Lower leg skin (tissue), 4 donors: ENCODE data around the gene RAD1. TPM values are rescaled to one million over a fixed set of nuclear protein-coding genes. Genes with fewer than 3 reads are reported as not detected.

ENCODE experiments used
- DNase-seq, 2 donors: peaks; one replicate each; pipeline ENCODE4 v3.0.0-alpha.2; 2019; ENCODE audit warnings: low spot score in 2 of 2
- H3K4me3 ChIP-seq: fragments of 200-600 bp; sonication (generic); 2 replicates; pipeline ENCODE4 v1.5.1; 2017; ENCODE audit warnings: mild to moderate bottlenecking, low read depth; ENCODE audit not compliant: poor library complexity, severe bottlenecking
- POLR2A ChIP-seq, 2 donors: fragments of 450-650 bp; IDR thresholded peaks; one replicate each; pipeline ENCODE4 v1.6.1; 2016 to 2017; ENCODE audit warnings: antibody characterized with exemption in 2 of 2, mild to moderate bottlenecking in 1 of 2, moderate library complexity in 1 of 2
- WGBS, 2 donors: methylation state at CpG; one replicate each; pipeline ENCODE4 v1.1.5; 2018; 5-methylcytosine and 5-hydroxymethylcytosine counted together
- intact Hi-C: fragments of 100-400 bp; cut with DNase I; formaldehyde crosslinking; loops from one replicate; pipeline ENCODE4 v1.15.0; 2023; ENCODE audit warnings: low total_unique reads
- total RNA-seq, 4 donors: library from RNA; depleted of rRNA; stranded (reverse); fragments of >200 nt; gene quantifications; one replicate each; pipeline ENCODE4 v1.1.0, GENCODE V29; 2016
- TF ChIP-seq, protein P1 (sequence below), 3 donors: fragments of 450-650 bp; IDR thresholded peaks; one replicate each; pipeline ENCODE4 v1.5.1; 2016; ENCODE audit warnings: antibody characterized with exemption in 3 of 3, mild to moderate bottlenecking in 3 of 3, moderate library complexity in 2 of 3

The RAD1 gene
- total RNA-seq, 4 donors from 2014 or later, result 10.6 to 27.0 (median 14.6) TPM

DNA sequence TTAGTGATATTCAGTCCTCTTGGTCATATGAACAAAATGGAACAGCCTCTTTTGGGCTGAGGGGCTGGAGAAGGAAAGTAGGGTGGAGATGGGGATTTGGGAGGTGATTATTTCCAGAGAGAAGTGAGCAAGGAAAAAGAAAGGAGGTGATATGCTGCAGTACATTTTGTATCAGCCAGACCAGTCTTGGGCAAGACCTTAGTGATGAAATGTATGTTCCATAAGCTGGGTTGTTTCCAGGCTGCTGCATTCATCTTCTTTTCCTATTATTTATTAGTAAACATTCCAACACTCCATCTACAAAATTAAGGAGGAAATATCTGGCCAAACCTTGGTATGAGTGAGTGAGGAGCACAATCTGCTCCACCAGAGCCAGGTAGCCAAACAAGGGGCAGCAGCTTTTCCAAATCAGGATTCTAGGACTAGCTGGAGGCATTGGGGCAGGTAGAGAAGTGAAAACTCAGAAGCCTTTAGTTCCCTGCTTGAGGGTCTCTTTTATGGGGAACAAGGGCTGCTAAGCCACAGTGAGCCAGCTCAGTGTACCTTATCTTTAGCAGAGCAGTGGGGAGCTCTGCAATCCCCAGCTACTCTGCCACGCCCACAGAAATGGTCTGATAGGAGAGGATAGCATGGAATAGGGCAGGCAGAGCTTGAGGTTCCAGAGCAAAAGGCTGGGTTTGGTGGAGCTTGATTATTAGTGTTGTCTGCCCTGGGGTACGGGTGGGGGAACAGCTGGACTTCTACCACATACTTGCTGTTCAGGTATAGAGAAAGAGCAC lies 19.5 kb downstream of the RAD1 start:
- TF ChIP-seq, protein P1, sequence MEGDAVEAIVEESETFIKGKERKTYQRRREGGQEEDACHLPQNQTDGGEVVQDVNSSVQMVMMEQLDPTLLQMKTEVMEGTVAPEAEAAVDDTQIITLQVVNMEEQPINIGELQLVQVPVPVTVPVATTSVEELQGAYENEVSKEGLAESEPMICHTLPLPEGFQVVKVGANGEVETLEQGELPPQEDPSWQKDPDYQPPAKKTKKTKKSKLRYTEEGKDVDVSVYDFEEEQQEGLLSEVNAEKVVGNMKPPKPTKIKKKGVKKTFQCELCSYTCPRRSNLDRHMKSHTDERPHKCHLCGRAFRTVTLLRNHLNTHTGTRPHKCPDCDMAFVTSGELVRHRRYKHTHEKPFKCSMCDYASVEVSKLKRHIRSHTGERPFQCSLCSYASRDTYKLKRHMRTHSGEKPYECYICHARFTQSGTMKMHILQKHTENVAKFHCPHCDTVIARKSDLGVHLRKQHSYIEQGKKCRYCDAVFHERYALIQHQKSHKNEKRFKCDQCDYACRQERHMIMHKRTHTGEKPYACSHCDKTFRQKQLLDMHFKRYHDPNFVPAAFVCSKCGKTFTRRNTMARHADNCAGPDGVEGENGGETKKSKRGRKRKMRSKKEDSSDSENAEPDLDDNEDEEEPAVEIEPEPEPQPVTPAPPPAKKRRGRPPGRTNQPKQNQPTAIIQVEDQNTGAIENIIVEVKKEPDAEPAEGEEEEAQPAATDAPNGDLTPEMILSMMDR (IDR thresholded peaks at IDR 0.05), result no peak
- TF ChIP-seq POLR2A (IDR thresholded peaks at IDR 0.05), result no peak
- H3K4me3 ChIP-seq, result no peak overlapping the region
- intact Hi-C loops, result loop anchor here (5.0 kb wide), 2 partner anchors 379 to 409 kb away; no protein-coding TSS in a partner anchor
- 75 to 86% methylated on average over 2 of the region's 2 CpGs for WGBS, 2 donors
- no peak for DNase-seq

DNA sequence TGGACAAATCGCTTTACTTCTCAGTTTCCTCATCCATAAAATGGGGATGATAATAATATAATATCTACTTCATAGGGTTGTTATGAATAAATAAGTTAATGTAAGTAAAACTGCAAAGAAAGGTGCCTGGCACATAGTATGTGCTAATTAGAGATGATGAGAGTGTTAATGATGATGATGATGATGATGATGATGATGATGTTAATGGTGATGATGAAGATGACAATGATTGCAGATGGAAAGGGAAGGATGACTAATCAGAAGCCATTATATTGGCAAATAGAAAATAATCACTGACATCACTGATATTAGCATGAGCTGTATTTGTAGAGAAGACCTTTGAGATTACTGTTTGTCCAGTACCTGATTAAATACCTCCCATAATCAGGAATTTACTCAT lies 20.6 kb downstream of the RAD1 start:
- H3K4me3 ChIP-seq, result no peak overlapping the region
- no peak for TF ChIP-seq POLR2A (IDR thresholded peaks at IDR 0.05)
- TF ChIP-seq, protein P1 (IDR thresholded peaks at IDR 0.05), result no peak
- DNase-seq, result no peak
- WGBS, 2 donors, result 86 to 95% methylated on average over 1 of the region's 1 CpG
- intact Hi-C loops, result loop anchor here (5.0 kb wide), 2 partner anchors 377 to 407 kb away; no protein-coding TSS in a partner anchor

DNA sequence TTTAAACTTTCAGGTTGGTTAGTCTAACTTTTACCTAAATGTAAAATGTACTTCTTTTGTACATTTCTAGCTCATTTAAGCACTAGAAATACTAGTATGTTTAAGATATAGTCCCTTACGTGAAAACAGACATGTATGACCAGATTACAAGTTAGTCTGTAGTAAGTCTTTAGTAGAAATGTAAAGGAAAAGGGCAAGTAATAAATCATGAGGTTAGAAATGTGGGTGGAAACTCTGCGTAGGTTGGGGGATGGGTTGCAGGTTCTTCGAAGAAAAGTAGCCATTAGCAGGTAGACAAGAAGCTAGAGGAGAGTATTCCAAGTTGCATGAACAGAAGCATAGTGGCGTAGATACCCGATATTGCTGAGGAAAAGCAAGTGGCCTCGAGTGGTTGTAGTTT lies 22.9 kb downstream of the RAD1 start:
- intact Hi-C loops, result no loop called here
- TF ChIP-seq, protein P1 (IDR thresholded peaks at IDR 0.05), result no peak
- no peak for TF ChIP-seq POLR2A (IDR thresholded peaks at IDR 0.05)
- no peak for DNase-seq
- 83 to 88% methylated on average over 6 of the region's 6 CpGs for WGBS, 2 donors
- H3K4me3 ChIP-seq, result no peak overlapping the region

DNA sequence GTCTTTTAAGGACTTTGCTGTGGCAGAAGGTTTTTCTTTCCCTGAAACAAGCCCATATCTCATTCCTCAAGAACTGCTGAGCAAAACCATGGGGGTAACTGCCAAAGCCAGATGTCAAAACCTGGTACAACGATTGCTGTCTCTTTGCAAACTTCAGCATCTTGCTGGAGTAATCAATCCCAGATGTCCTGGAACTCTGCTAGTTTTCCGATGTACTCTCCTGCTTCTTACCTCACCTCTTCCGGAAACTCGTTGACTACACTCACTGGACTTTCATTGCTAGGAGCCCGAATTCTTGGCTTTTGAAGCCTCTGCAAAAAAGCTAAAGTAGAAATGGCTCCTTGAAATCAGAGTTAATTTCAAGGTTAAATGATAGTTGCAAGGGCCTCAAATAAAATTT lies 23.3 kb downstream of the RAD1 start:
- DNase-seq, result peak in 1 of 2 donors; percentile 60
- WGBS, 2 donors, result 56 to 58% methylated on average over 5 of the region's 5 CpGs
- intact Hi-C loops, result no loop called here
- TF ChIP-seq POLR2A (IDR thresholded peaks at IDR 0.05), result no peak
- TF ChIP-seq, protein P1 (IDR thresholded peaks at IDR 0.05), result no peak
- no peak overlapping the region for H3K4me3 ChIP-seq

DNA sequence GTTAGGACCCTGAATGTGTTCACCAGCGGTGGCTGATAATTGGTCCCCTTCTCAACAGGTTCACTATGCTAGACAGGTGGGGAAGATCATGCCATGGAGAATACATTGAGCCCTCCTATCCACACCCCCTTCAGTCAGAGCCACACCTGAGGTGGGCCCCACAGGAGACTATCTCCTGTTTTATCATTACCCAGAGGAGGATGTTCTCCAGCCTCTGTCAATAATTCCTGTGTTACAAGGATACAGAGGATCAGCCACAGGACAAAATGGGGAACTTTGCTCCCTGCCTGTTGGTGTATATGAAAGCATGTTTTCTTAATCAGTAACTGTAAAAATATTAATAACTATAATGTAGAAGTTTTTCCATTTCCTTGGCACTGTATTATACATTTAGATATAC lies 25.9 kb downstream of the RAD1 start:
- no peak for DNase-seq
- intact Hi-C loops, result no loop called here
- WGBS, 2 donors, result 93 to 100% methylated on average over 1 of the region's 1 CpG
- TF ChIP-seq, protein P1 (IDR thresholded peaks at IDR 0.05), result no peak
- TF ChIP-seq POLR2A (IDR thresholded peaks at IDR 0.05), result no peak
- no peak overlapping the region for H3K4me3 ChIP-seq
